Choroid plexus epithelial cell (primary cell): ENCODE data around the gene BCAM.

Experiments used
- DNase-seq: peaks from one replicate; pipeline ENCODE4 v3.0.0-alpha.2; 2010; ENCODE audit warnings: low read depth
- H3K4me3 ChIP-seq: 2 replicates; pipeline ENCODE4 v1.5.1; 2011; ENCODE audit warnings: low read depth, mild to moderate bottlenecking, control low read depth, low read length, moderate library complexity
- CTCF ChIP-seq: conservative IDR thresholded peaks from 2 replicates; pipeline ENCODE4 v1.5.1; 2011; ENCODE audit warnings: low read depth, mild to moderate bottlenecking, control low read depth, inconsistent platforms, low read length, moderate library complexity

Gene BCAM

GRCh38 chr19:44807162-44807561 is 1.7 kb upstream of the BCAM start:
- no peak overlapping the region for H3K4me3 ChIP-seq
- no peak for DNase-seq
- TF ChIP-seq CTCF: no peak

- H3K4me3 ChIP-seq: no peak overlapping the region
- DNase-seq: peak; percentile 32
- TF ChIP-seq CTCF: peak; percentile 54
Observed at GRCh38 chr19:44807652-44808462, 1.0 kb upstream of the BCAM start.

- no peak for DNase-seq
- H3K4me3 ChIP-seq: no peak overlapping the region
- TF ChIP-seq CTCF: no peak
Observed at GRCh38 chr19:44809577-44810233, 802 bp downstream of the BCAM start.

GRCh38 chr19:44810234-44811121 is 1.6 kb downstream of the BCAM start:
- TF ChIP-seq CTCF: no peak
- DNase-seq: no peak
- H3K4me3 ChIP-seq: no peak overlapping the region

- no peak overlapping the region for H3K4me3 ChIP-seq
- TF ChIP-seq CTCF: no peak
- DNase-seq: no peak
Observed at GRCh38 chr19:44811122-44811419, 2.2 kb downstream of the BCAM start.

GRCh38 chr19:44812142-44812718 is 3.3 kb downstream of the BCAM start:
- no peak for DNase-seq
- H3K4me3 ChIP-seq: no peak overlapping the region
- no peak for TF ChIP-seq CTCF
